ENCODE results near the gene PADI1.

DNA sequence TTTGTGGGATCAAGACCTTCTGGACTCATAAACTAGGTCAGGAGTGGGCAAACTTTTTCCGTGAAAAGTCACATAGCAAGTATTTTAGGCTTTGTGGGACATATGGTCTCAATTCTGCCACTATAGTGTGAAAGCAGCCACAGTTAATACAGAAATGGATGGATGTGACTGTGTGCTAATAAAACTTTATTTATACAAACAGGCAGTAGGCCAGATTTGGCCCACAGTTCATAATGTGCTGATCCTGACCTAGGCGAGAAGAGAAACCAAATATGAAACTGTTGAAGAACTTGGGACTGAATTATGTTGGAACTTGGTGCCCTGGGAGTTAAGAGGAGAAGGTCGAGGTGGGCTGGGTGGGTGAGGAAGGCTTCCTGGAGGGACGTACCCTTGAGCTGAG lies 61.0 kb downstream of the PADI1 start:
- no peak for TF ChIP-seq YY1 (tag by site-specific recombination; IDR thresholded peaks at IDR 0.05)
- TF ChIP-seq, protein P1, sequence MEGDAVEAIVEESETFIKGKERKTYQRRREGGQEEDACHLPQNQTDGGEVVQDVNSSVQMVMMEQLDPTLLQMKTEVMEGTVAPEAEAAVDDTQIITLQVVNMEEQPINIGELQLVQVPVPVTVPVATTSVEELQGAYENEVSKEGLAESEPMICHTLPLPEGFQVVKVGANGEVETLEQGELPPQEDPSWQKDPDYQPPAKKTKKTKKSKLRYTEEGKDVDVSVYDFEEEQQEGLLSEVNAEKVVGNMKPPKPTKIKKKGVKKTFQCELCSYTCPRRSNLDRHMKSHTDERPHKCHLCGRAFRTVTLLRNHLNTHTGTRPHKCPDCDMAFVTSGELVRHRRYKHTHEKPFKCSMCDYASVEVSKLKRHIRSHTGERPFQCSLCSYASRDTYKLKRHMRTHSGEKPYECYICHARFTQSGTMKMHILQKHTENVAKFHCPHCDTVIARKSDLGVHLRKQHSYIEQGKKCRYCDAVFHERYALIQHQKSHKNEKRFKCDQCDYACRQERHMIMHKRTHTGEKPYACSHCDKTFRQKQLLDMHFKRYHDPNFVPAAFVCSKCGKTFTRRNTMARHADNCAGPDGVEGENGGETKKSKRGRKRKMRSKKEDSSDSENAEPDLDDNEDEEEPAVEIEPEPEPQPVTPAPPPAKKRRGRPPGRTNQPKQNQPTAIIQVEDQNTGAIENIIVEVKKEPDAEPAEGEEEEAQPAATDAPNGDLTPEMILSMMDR (tag by site-specific recombination; IDR thresholded peaks at IDR 0.05), result no peak
- TF ChIP-seq, protein P2, sequence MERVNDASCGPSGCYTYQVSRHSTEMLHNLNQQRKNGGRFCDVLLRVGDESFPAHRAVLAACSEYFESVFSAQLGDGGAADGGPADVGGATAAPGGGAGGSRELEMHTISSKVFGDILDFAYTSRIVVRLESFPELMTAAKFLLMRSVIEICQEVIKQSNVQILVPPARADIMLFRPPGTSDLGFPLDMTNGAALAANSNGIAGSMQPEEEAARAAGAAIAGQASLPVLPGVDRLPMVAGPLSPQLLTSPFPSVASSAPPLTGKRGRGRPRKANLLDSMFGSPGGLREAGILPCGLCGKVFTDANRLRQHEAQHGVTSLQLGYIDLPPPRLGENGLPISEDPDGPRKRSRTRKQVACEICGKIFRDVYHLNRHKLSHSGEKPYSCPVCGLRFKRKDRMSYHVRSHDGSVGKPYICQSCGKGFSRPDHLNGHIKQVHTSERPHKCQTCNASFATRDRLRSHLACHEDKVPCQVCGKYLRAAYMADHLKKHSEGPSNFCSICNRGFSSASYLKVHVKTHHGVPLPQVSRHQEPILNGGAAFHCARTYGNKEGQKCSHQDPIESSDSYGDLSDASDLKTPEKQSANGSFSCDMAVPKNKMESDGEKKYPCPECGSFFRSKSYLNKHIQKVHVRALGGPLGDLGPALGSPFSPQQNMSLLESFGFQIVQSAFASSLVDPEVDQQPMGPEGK (tag by site-specific recombination; IDR thresholded peaks at IDR 0.05), result no peak
- TF ChIP-seq ZNF138 (tag by site-specific recombination; IDR thresholded peaks at IDR 0.05; ENCODE audit: borderline replicate concordance), result no peak
- no peak for TF ChIP-seq ZNF140 (tag by site-specific recombination; IDR thresholded peaks at IDR 0.05)
- TF ChIP-seq ZNF239 (tag by site-specific recombination; IDR thresholded peaks at IDR 0.05), result no peak
- TF ChIP-seq ZSCAN30 (tag by site-specific recombination; IDR thresholded peaks at IDR 0.05), result no peak
- TF ChIP-seq ZEB2 (tag by site-specific recombination; IDR thresholded peaks at IDR 0.05), result no peak
- TF ChIP-seq, protein P3, sequence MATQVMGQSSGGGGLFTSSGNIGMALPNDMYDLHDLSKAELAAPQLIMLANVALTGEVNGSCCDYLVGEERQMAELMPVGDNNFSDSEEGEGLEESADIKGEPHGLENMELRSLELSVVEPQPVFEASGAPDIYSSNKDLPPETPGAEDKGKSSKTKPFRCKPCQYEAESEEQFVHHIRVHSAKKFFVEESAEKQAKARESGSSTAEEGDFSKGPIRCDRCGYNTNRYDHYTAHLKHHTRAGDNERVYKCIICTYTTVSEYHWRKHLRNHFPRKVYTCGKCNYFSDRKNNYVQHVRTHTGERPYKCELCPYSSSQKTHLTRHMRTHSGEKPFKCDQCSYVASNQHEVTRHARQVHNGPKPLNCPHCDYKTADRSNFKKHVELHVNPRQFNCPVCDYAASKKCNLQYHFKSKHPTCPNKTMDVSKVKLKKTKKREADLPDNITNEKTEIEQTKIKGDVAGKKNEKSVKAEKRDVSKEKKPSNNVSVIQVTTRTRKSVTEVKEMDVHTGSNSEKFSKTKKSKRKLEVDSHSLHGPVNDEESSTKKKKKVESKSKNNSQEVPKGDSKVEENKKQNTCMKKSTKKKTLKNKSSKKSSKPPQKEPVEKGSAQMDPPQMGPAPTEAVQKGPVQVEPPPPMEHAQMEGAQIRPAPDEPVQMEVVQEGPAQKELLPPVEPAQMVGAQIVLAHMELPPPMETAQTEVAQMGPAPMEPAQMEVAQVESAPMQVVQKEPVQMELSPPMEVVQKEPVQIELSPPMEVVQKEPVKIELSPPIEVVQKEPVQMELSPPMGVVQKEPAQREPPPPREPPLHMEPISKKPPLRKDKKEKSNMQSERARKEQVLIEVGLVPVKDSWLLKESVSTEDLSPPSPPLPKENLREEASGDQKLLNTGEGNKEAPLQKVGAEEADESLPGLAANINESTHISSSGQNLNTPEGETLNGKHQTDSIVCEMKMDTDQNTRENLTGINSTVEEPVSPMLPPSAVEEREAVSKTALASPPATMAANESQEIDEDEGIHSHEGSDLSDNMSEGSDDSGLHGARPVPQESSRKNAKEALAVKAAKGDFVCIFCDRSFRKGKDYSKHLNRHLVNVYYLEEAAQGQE (tag by site-specific recombination; IDR thresholded peaks at IDR 0.05), result no peak

All from HEK293 (cell line).